Duodenal mucosa (tissue), 2 donors: ENCODE results near the gene PTGDS.

Source experiments
- H3K27ac ChIP-seq: one replicate; pipeline ENCODE4 v1.7.0; 2013; ENCODE audit warnings: low read depth, low read length
- H3K27me3 ChIP-seq, 2 donors: one replicate each; pipeline ENCODE4 v1.7.0; 2013; ENCODE audit warnings: low read length in 2 of 2, control low read depth in 1 of 2; ENCODE audit not compliant: insufficient read depth in 2 of 2, control insufficient read depth in 1 of 2
- H3K36me3 ChIP-seq, 2 donors: one replicate each; pipeline ENCODE4 v1.7.0; 2013; ENCODE audit warnings: low read length in 2 of 2, control low read depth in 1 of 2; ENCODE audit not compliant: insufficient read depth in 2 of 2, control insufficient read depth in 1 of 2
- H3K4me1 ChIP-seq, 2 donors: one replicate each; pipeline ENCODE4 v1.7.0; 2013; ENCODE audit warnings: low read length in 2 of 2, control low read depth in 1 of 2; ENCODE audit not compliant: insufficient read depth in 2 of 2, control insufficient read depth in 1 of 2
- H3K4me3 ChIP-seq, 2 donors: one replicate each; pipeline ENCODE4 v1.7.0; 2013; ENCODE audit warnings: low read length in 2 of 2, low read depth in 1 of 2
- H3K9ac ChIP-seq, 2 donors: one replicate each; pipeline ENCODE4 v1.7.0; 2013; ENCODE audit warnings: low read length in 2 of 2, low read depth in 1 of 2
- H3K9me3 ChIP-seq, 2 donors: one replicate each; pipeline ENCODE4 v1.7.0; 2013; ENCODE audit warnings: low read length in 2 of 2, control low read depth in 1 of 2; ENCODE audit not compliant: control insufficient read depth in 1 of 2

The PTGDS gene

GRCh38 chr9:136958898-136959850 is 18.1 kb upstream of the PTGDS start:
- Histone ChIP-seq H3K4me3 (no peak overlapping the region), H3K9ac (no peak overlapping the region), H3K9me3 (no peaks in the 10 kb centered on the region), H3K27ac (no peak overlapping the region), H3K36me3 (no peaks in the 10 kb centered on the region), H3K4me1 (peaks cover 2% of the 10 kb centered on the region in 2 donors), H3K27me3 (no peaks in the 10 kb centered on the region)

DNA sequence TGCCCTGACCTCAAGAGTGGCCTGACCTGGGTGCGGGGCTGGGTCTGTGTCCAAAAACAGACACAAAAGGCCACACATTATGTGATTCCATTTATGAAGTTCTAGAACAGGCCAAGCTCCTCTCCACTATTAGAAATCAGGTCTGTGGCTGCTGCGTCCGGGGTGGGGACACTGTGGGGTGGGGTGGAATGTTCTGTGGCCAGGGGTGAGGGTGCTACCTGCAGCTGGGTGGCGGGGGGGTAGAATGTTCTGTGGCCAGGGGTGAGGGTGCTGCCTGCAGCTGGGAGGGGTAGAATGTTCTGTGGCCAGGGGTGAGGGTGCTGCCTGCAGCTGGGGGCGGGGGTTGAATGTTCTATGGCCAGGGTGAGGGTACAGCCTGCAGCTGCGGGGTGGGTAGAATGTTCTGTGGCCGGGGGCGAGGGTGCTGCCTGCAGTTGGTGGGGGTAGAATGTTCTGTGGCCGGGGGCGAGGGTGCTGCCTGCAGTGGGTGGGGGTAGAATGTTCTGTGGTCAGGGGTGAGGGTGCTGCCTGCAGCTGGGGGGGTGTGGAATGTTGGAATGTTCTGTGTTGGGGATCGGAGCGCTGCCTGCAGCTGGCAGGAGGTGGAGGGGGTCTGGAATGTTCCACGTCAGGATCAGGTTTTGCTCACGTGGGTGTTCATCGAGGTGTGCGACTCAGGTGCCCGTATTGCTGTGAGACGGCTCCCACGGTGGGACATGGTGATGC is 16.9 kb upstream of the PTGDS start:
- no peak overlapping the region for H3K9ac ChIP-seq
- H3K36me3 ChIP-seq, result no peaks in the 10 kb centered on the region
- H3K27me3 ChIP-seq, result no peaks in the 10 kb centered on the region
- no peak overlapping the region for H3K4me3 ChIP-seq
- H3K27ac ChIP-seq, result no peak overlapping the region
- no peaks in the 10 kb centered on the region for H3K9me3 ChIP-seq
- H3K4me1 ChIP-seq, result peaks cover 9% of the 10 kb centered on the region in 2 donors

- Histone ChIP-seq H3K27ac (no peak overlapping the region), H3K27me3 (no peaks in the 10 kb centered on the region), H3K36me3 (no peaks in the 10 kb centered on the region), H3K9ac (no peak overlapping the region), H3K9me3 (no peaks in the 10 kb centered on the region), H3K4me1 (peaks cover 9 to 13% of the 10 kb centered on the region in 2 donors), H3K4me3 (no peak overlapping the region)
These were observed 16.4 kb upstream of the PTGDS start for GRCh38 chr9:136960938-136961275.

DNA sequence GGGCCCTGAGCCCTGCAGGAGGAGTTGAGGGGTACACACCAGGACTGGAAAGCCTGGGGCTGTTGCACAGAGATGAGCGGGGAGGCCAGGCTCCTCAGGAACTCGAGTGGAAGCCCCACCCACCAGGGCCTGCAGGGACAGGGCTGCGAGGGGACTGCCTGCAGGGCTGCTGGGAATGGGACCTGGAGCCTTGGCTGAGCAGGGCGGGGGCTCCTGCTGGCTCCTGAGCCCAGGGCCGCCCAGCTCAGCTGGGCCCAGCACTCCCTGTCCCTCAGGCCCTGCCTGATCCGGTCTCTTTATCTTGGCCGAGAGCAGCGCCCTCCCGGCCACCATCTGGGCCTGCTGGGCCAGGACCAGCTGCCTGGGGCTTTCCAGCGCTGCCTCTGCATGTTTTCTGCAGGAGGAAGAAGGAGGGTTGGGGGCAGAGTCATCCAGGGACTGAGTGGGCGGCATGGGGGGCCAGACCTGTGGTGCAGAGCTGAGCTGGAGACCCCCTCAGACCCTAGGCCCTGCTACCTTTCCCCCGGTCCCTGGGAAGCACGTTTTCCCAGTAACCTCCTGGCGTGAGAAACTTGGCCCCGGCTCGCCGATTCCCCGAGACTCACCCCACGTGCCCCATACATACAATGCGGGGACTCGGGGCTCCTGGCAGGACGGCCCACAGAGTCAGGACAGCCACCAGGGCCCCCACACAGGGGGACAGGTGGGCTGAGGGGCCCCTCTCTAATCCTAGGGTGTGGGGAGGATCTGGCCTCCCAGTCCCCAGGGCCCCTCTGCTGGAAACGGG is 15.8 kb upstream of the PTGDS start:
- Histone ChIP-seq H3K27ac (no peak overlapping the region), H3K27me3 (no peaks in the 10 kb centered on the region), H3K9ac (no peak overlapping the region), H3K4me3 (no peak overlapping the region), H3K9me3 (no peaks in the 10 kb centered on the region), H3K4me1 (peaks cover 12 to 14% of the 10 kb centered on the region in 2 donors), H3K36me3 (no peaks in the 10 kb centered on the region)

- H3K4me3 ChIP-seq, result no peak overlapping the region
- H3K27ac ChIP-seq, result no peak overlapping the region
- peaks cover 12 to 14% of the 10 kb centered on the region in 2 donors for H3K4me1 ChIP-seq
- no peaks in the 10 kb centered on the region for H3K9me3 ChIP-seq
- H3K36me3 ChIP-seq, result no peaks in the 10 kb centered on the region
- H3K9ac ChIP-seq, result no peak overlapping the region
- no peaks in the 10 kb centered on the region for H3K27me3 ChIP-seq
These were observed 15.1 kb upstream of the PTGDS start for GRCh38 chr9:136962163-136962562.

- Histone ChIP-seq H3K4me1 (peaks cover 12 to 14% of the 10 kb centered on the region in 2 donors), H3K9ac (no peak overlapping the region), H3K4me3 (no peak overlapping the region), H3K9me3 (no peaks in the 10 kb centered on the region), H3K36me3 (no peaks in the 10 kb centered on the region), H3K27me3 (no peaks in the 10 kb centered on the region), H3K27ac (no peak overlapping the region)
These were observed 14.5 kb upstream of the PTGDS start for GRCh38 chr9:136962701-136963248.

- Histone ChIP-seq H3K27ac (no peak overlapping the region), H3K36me3 (no peaks in the 10 kb centered on the region), H3K9me3 (no peaks in the 10 kb centered on the region), H3K4me1 (peaks cover 12 to 14% of the 10 kb centered on the region in 2 donors), H3K4me3 (no peak overlapping the region), H3K9ac (no peak overlapping the region), H3K27me3 (no peaks in the 10 kb centered on the region)
These were observed 14.0 kb upstream of the PTGDS start for GRCh38 chr9:136963341-136963740.

DNA sequence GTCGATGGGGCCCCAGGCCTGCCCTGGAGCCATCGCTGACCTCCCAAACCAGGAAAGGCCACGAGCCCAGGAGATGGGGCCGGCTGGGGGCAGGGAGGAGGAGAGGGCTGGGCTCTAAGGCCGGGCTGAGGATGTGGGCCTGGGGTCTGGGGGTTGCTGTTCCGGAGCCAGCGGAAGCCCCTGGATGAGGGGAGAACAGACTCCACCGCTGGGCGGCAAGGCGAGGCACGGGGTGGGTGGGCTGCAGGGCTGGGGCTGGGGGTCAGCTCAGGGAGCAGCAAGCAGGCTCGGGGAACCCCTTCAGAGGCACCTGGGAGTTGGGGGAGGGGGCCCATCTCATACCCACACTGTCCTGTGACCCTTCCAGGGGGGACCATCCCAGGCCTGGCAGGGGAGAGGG is 13.6 kb upstream of the PTGDS start:
- Histone ChIP-seq H3K27ac (no peak overlapping the region), H3K36me3 (no peaks in the 10 kb centered on the region), H3K9ac (no peak overlapping the region), H3K9me3 (no peaks in the 10 kb centered on the region), H3K4me1 (peaks cover 12 to 14% of the 10 kb centered on the region in 2 donors), H3K27me3 (no peaks in the 10 kb centered on the region), H3K4me3 (no peak overlapping the region)

GRCh38 chr9:136964171-136964689 is 13.1 kb upstream of the PTGDS start:
- no peaks in the 10 kb centered on the region for H3K36me3 ChIP-seq
- peaks cover 12 to 14% of the 10 kb centered on the region in 2 donors for H3K4me1 ChIP-seq
- no peak overlapping the region for H3K27ac ChIP-seq
- no peaks in the 10 kb centered on the region for H3K9me3 ChIP-seq
- peak overlapping the region; percentile 28 to 36 for H3K4me3 ChIP-seq
- H3K27me3 ChIP-seq, result no peaks in the 10 kb centered on the region
- H3K9ac ChIP-seq, result peak overlapping the region in 1 of 2 donors; percentile 10
